ENCODE measurements around the gene GABRD. TPM values are rescaled to one million over a fixed set of nuclear protein-coding genes. Genes with fewer than 3 reads are reported as not detected.

The GABRD gene
- total RNA-seq, 3 donors from 2014 or later (not counting 1 experiment from before 2014, with no cell fraction given): 0.19 to 0.33 TPM; not detected in 1

GRCh38 chr1:2042830-2043773, 24.0 kb downstream of the GABRD start:
- no peak for ATAC-seq
- no peaks in the 10 kb centered on the region for H3K9me3 Mint-ChIP-seq

GRCh38 chr1:2043886-2044285, 24.7 kb downstream of the GABRD start:
- 100% methylated on average over 4 of the region's 4 CpGs for WGBS (ENCODE audit: insufficient coverage)
- H3K27ac ChIP-seq (ENCODE audit: low read length): no peak overlapping the region
- intact Hi-C loops (cut with micrococcal nuclease): no loop called here

More at GRCh38 chr1:2042830-2043773, 24.0 kb downstream of the GABRD start:
- intact Hi-C loops (cut with micrococcal nuclease): no loop called here
- Mint-ChIP-seq H3K4me1 (peaks cover 10 to 17% of the 10 kb centered on the region in 2 donors), H3K4me3 (no peak overlapping the region), H3K36me3 (no peaks in the 10 kb centered on the region), H3K27me3 (ENCODE audit: low read depth in 2 of 2) (peaks cover 0 to 17% of the 10 kb centered on the region in 2 donors), H3K27ac (no peak overlapping the region)
- no peak for TF ChIP-seq CTCF (IDR thresholded peaks at IDR 0.05)
- H3K27me3 ChIP-seq (ENCODE audit: control insufficient read depth, insufficient read depth, low read length): peaks cover 15% of the 10 kb centered on the region
- no peaks in the 10 kb centered on the region for H3K9me3 ChIP-seq (ENCODE audit: control insufficient read depth, insufficient read depth, low read length)
- peaks cover 13% of the 10 kb centered on the region for H3K4me1 ChIP-seq (ENCODE audit: control insufficient read depth, insufficient read depth, low read length)
- H3K4me3 ChIP-seq (ENCODE audit: low read length): no peak overlapping the region
- 81% methylated on average over 41 of the region's 41 CpGs for WGBS (ENCODE audit: insufficient coverage)
- DNase-seq: no peak
- no peaks in the 10 kb centered on the region for H3K36me3 ChIP-seq (ENCODE audit: control insufficient read depth, insufficient read depth, low read length)
- H3K27ac ChIP-seq (ENCODE audit: low read length): no peak overlapping the region

GRCh38 chr1:2044510-2045319, 25.6 kb downstream of the GABRD start:
- Histone ChIP-seq H3K27me3 (ENCODE audit: control insufficient read depth, insufficient read depth, low read length) (peaks cover 17% of the 10 kb centered on the region), H3K27ac (ENCODE audit: low read length) (no peak overlapping the region), H3K4me3 (ENCODE audit: low read length) (no peak overlapping the region), H3K4me1 (ENCODE audit: control insufficient read depth, insufficient read depth, low read length) (peaks cover 22% of the 10 kb centered on the region), H3K36me3 (ENCODE audit: control insufficient read depth, insufficient read depth, low read length) (no peaks in the 10 kb centered on the region), H3K9me3 (ENCODE audit: control insufficient read depth, insufficient read depth, low read length) (no peaks in the 10 kb centered on the region)
- peak; percentile 86 to 95 (median 91) for ATAC-seq
- intact Hi-C loops (cut with micrococcal nuclease): loop anchor here (5.0 kb wide), 1 partner anchor 102 kb away; no protein-coding TSS in a partner anchor
- H3K36me3 Mint-ChIP-seq: no peaks in the 10 kb centered on the region
- no peaks in the 10 kb centered on the region for H3K9me3 Mint-ChIP-seq
- H3K4me1 Mint-ChIP-seq: peaks cover 18 to 26% of the 10 kb centered on the region in 2 donors
- DNase-seq: peak; percentile 85 to 86
- H3K27me3 Mint-ChIP-seq (ENCODE audit: low read depth in 2 of 2): peaks cover 5 to 25% of the 10 kb centered on the region in 2 donors
- WGBS (ENCODE audit: insufficient coverage): 12% methylated on average over 75 of the region's 75 CpGs
- no peak overlapping the region for H3K27ac Mint-ChIP-seq
- TF ChIP-seq CTCF (IDR thresholded peaks at IDR 0.05): peak; percentile 87
- H3K4me3 Mint-ChIP-seq: peak overlapping the region; percentile 47

More at GRCh38 chr1:2043886-2044285, 24.7 kb downstream of the GABRD start:
- peaks cover 17% of the 10 kb centered on the region for H3K27me3 ChIP-seq (ENCODE audit: control insufficient read depth, insufficient read depth, low read length)
- DNase-seq (peak in 1 of 2 donors; percentile 13), ATAC-seq (no peak)
- H3K4me1 Mint-ChIP-seq: peaks cover 12 to 19% of the 10 kb centered on the region in 2 donors
- H3K9me3 Mint-ChIP-seq: no peaks in the 10 kb centered on the region
- H3K36me3 ChIP-seq (ENCODE audit: control insufficient read depth, insufficient read depth, low read length): no peaks in the 10 kb centered on the region
- TF ChIP-seq CTCF (IDR thresholded peaks at IDR 0.05): no peak
- H3K27ac Mint-ChIP-seq: peak overlapping the region in 1 of 2 donors; percentile 78
- no peaks in the 10 kb centered on the region for H3K36me3 Mint-ChIP-seq
- H3K4me3 ChIP-seq (ENCODE audit: low read length): no peak overlapping the region
- H3K4me3 Mint-ChIP-seq: peak overlapping the region; percentile 25
- peaks cover 1 to 22% of the 10 kb centered on the region in 2 donors for H3K27me3 Mint-ChIP-seq (ENCODE audit: low read depth in 2 of 2)
- H3K4me1 ChIP-seq (ENCODE audit: control insufficient read depth, insufficient read depth, low read length): peaks cover 13% of the 10 kb centered on the region
- H3K9me3 ChIP-seq (ENCODE audit: control insufficient read depth, insufficient read depth, low read length): no peaks in the 10 kb centered on the region

Data from natural killer cell (primary cell).